HG03175 (cell line): ENCODE results near the gene OR5A2.
"Not testable (repeated sequence)": the region's sequence is repeated elsewhere in the genome, so short reads cannot be mapped to it uniquely, and the experiment has no call there.

Experiments used
- ATAC-seq: cut with Tn5 transposase; IDR thresholded peaks from one replicate; pipeline ENCODE4 v1.9.1; 2021; ENCODE audit warnings: mild to moderate bottlenecking, moderate library complexity; ENCODE audit not compliant: unreplicated experiment

OR5A2 gene, protein sequence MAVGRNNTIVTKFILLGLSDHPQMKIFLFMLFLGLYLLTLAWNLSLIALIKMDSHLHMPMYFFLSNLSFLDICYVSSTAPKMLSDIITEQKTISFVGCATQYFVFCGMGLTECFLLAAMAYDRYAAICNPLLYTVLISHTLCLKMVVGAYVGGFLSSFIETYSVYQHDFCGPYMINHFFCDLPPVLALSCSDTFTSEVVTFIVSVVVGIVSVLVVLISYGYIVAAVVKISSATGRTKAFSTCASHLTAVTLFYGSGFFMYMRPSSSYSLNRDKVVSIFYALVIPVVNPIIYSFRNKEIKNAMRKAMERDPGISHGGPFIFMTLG

DNA sequence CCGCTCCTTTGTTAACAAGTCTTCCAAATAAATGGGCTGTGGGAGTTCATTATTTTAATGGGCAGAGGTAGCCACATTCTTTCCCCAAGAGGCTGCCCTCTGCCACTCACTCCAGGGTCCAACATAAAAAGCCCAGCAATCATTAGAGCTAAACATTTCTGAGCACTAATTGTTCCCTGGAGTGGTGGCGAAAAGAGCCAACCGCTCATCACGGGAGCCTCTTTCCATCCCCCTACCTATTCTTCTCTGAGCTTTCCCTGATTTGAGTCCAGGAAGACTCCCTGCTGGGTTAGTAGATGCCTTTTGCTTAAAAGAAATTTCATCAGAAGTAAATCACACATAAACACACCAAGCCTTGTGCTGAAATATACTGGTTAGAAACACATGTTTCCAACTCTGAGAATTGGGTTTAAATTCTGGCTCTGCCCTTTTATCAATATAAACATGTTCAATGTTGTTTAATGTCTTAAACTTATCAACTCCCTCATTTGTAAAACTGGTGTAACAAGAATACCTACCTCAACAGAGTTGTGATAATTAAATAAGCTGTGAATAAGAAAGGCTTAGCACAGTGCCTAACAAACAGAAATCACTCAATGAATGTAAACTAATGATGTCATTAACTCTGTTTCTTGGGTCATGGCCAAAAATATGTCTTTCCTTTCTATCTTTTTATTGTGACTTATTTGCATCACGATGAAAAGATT lies at the start of gene OR5A2:
Gene OR5A2 (minus strand): TSS at position 53 of the 707 bp plus-strand sequence. CDS start 3,460 bp downstream, outside the sequence.
- ATAC-seq: no peak

DNA sequence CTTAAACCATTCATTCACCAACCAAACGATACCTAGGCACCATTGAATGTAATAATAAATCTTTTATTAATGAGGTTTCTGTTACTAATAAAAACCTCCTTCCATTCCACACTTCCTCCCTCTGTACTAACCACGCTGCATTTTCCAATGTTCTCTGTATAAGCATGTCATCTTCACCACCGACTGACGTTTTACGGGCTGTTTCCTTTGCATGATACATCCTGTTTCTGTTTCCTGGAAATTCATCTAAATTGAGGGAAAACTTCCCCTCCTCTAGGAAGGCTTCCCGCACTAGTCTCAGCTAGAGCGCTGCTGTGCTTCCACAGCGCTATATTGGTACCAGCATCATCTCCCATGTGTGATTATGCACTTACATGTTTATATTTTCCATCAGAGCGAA lies 49.0 kb upstream of the OR5A2 start:
- no peak for ATAC-seq

DNA sequence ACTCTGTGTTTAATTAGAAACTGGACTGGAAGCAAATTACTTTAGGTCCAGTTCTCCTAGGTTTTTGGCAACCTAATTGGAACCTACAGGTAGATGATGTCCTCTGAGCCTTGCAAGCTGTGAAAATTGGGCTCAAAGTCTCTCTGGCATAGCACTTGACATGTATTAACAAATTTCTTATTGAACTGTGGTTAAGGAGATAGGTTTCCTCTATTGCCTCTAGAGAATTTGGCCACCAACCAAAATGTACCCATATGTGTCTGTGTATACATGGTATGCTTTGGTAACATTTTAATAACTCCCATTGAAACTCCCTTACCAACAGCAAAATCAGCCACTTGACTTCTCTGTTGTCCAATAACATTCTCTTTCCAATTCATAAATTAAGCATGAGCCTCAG lies 46.8 kb upstream of the OR5A2 start, which contains the start of gene OR4D10:
Gene OR4D10 (plus strand): TSS at position 301 of the 400 bp plus-strand sequence. CDS start 4,115 bp downstream, outside the sequence.
- ATAC-seq: no peak

DNA sequence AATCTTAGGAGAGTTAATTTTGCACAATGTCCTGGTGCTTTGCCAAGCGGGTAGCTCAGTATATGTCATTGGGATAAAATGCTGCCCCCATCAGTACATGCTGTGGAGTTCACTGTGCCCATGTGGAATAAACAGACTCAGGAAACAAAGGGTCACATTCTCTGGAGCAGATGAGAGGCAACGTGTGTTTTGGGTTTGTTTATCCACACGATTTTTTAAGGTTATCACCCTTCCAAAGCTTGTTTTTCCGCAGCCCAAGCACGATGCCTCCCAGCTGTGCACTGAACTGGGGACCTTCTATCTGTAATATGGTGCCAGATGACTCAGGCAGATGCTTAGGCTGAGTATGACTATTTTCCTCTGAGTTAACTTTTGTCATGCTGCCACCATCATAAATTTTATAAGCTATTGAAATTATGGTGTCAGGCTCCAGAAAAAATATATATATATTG lies 37.0 kb upstream of the OR5A2 start:
- ATAC-seq: no peak

DNA sequence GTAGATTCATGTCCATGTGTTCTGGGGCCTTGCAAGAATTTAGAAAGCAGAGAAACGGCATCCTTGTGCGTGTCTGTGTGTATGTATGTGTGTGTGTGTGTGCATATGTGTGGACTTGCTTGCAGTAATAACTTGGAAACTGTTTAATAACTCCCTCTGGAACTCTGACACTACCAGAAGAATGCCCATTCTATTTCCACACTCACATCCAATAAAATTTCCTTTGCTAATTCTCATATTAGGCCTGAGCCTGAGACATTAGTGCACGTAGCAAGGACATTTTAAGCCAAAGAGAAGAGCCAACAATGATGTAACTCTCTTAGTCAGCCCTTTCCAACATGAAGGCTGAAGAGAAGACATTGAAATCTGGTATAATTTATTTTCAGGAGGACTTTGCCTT lies 33.7 kb upstream of the OR5A2 start:
- ATAC-seq: no peak

DNA sequence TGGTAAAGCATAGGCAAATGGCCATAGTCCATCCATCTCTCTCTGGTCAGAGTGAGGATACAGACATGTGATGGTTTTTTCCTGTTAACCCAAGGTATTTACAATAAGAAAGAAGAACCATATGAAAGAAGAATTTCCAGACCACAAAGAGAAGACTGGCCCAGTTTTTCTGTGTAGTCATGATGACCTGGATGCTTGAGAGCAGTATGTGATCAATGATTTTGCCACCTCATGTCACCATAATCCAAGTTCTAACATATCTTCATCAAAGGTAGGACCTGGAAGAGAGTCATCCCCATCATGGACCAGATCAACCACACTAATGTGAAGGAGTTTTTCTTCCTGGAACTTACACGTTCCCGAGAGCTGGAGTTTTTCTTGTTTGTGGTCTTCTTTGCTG lies 30.4 kb upstream of the OR5A2 start, which contains the start of gene OR4D6:
Gene OR4D6 (plus strand): TSS at position 301 of the 400 bp plus-strand sequence. CDS start 0 bp downstream, at position 301.
- no peak for ATAC-seq

DNA sequence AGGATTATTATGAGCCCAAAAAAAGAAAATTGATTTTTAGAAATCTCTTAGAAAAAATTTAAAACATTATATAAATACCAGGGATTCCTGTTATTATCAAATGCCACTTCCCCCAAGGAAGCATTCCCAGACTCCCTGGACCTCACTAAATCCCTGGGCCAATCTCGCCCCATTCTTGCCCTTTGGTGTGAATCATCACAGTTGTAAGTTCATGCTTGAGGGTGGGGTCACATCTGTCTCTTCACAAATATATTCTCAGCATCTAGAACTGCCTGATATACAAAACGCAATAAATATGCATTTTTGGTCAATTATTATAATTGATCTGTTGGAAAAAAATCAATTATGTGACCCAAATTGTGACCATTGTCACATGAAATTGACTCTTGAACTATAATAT lies 22.3 kb upstream of the OR5A2 start:
- ATAC-seq: no peak

DNA sequence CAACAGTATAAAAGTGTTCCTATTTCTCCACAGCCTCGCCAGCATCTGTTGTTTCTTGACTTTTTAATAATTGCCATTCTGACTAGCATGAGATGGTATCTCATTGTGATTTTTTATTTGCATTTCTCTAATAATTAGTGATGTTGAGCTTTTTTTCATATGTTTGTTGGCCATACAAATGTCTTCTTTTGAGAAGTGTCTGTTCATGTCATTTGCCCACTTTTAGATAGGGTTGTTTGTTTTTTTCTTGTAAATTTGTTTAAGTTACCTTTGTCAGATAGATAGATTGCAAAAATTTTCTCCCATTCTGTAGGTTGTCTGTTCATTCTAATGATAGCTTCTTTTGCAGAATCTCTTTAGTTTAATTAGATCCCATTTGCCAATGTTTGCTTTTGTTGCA lies 19.4 kb upstream of the OR5A2 start:
- not testable (repeated sequence) for ATAC-seq

DNA sequence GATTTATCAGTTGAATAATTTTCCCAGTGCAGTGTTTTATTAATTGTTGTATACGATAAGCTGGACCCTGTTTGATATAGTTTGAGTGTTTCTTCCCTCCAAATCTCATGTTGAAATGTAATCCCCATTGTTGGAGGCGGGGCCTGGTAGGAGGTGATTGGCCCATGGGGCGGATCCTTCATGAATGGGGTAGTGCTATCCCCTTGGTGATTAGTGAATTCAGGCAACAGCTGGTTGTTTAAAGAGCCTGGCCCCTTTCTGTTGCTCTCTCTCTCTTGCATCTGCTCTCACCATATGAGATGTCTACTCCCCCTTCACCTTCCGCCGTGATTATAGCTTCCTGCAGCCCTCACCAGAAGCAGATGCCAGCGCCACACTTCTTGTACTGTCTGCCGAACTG lies 11.6 kb upstream of the OR5A2 start:
- ATAC-seq: no peak

DNA sequence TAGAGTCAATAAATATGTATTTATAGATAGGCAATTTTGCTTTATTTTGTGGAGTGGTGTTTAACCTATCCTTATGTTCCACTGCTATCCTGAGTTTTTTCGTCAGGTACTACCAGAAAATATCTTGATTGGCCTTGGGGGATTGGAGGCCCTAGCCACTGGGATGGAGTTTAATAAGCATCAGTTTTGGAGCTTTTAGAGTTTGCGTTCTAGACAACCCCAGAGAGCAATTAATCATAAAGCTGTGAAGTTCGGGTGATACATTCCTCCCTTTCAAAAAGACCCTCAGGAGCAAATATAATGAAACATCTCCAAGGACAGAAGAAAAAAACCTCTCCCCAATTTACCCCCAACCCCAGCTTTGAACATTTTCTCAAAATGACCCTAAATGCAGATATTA lies 10.0 kb upstream of the OR5A2 start, which contains the start of gene OR5A1:
Gene OR5A1 (plus strand): TSS at position 301 of the 400 bp plus-strand sequence. CDS start 6,700 bp downstream, outside the sequence.
- ATAC-seq: no peak

DNA sequence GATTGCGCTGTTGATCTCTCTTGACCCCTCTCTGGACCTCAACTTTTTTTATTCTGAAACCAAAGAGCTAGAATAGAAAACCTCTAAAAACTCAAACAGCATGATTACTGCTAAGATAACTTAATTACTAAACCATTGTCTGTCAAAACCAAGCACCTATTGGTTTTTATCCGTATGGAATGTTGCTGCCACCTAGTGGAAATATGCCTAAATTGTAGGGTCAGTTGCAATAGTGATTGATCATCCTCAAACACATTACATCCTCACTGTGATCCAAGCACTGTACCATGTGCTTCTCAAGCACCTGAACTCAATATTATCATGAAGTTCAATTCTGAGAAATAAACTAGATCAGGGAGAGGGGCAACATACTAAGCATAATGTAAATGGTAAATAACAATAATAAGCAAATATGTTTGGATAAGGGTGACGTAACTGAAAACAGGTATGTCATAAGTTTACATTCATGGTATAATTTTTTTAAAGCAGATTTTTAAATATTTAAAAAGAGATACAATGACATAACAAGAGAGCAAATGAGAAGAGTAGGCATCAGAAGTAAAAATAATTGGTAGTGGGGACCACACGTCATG lies 3.8 kb upstream of the OR5A2 start:
- ATAC-seq: peak; percentile 82

DNA sequence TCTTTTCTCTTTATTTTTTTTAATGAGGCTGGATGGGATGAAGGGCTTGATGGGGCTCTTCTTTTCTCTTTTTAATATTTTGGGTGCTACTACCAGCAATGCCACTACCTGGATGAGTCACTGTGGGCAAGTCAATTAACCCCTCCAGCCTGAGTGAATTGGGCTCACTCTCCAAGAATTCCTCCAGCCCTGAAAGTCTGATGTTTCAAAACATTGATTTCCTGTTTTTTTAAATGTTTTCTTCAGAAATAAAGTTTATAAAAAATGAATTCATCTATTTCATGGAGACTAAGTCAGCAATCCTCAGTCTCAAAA lies 812 bp upstream of the OR5A2 start:
- ATAC-seq: no peak

DNA sequence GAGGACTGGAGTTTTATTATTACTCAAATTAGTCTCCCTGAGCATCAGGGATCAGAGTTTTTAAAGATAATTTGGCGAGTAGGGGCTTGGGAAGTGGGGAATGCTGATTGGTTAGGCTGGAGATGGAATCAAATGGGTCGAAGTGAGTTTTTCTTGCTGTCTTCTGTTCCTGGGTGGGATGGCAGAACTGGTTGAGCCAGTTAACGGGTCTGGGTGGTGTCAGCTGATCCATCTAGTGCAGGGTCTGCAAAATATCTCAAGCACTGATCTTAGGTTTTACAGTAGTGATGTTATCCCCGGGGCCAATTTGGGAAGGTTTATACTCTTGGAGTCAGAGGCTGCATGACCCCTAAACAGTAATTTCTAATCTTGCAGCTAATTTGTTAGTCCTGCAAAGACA lies 1.1 kb downstream of the OR5A2 start:
- no peak for ATAC-seq

DNA sequence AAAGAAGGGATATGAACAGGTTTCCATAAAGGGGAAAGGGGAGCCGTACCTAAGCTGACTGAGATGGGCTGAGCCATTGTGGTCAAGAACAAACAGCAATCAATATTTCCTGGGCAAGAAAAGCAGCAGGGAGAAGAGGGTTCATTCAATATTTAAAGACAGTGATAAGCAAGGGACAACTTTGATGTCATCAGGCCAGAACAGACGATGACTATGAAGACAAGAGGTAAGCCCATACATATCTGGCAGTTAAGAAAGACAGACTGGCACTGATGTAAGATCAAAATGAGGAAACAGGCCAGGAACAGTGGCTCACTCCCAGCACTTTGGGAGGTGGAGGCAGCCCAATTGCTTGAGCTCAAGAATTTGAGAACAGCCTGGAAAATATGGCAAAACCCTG lies 2.4 kb downstream of the OR5A2 start:
- no peak for ATAC-seq

DNA sequence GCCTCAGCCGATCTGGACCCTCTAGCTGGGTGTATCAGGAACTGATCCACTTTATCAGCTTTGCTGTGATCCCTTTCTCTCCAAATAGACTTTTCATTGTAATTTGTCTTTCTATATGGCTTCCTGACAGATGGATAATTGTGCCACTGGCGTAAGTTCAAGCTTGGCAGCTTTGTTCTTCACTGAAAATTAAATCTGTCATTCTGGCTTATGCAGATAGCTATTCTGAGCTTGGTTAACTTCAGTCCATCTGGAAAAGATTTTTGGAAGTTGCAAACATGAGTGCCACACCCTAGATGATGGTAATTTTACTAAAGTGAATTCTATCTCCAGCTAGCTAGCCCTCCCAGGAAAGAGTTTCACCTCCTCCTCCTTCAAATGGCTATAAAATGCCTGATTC lies 8.1 kb downstream of the OR5A2 start:
- no peak for ATAC-seq

DNA sequence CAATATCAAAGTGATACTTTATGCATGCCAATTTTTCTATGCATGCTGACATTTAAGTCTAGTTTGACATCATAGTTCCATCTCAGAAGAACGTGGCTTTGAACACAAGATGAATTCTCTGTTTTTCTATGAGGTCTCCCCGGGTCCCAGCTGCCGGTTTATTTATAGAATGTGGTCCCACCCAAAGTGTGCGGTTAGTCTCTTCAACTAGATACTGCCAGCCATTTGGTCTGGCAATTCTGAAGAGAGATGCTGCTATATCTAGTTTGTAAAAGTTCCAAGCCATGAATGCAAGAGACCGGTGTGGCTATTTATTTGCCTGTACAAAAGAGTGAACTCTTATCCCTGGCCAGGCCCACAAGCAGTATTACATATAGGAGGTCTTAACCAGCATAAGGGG lies 9.2 kb downstream of the OR5A2 start:
- no peak for ATAC-seq

DNA sequence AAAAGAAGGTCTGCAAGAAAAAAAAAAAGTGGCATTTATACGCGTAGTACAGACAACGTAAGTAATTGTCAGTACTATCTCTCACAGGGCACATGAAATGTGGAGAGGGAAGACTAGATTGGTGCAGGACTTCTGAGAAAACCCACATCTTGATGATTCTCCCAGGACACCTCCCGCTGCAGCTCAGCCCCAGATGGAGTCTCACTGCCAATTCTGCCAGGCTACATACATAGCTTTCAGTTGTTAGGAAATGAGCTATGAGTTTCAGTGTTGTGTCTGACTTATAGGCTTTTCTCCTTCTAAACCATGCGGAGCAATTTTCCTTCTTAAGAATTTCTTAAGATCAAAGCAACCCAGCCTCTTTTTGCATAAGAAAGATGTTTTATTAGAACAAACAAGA lies 9.6 kb downstream of the OR5A2 start:
- ATAC-seq: no peak

DNA sequence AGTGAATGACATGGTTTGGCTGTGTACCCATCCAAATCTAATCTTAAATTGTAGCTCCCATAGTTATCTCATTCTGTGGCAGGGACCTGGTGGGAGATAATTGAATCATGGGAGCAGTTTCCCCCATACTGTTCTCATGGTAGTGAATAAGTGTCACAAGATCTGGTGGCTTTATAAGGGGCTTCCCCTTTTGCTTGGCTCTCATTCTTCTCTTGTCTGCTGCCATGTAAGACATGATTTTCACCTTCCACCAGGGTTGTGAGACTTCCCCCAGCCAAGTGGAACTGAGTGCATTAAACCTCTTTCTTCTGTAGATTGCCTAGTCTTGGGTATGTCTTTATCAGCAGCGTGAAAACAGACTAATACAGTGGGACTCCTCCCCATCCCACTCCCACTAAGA lies 11.1 kb downstream of the OR5A2 start:
- ATAC-seq: no peak

DNA sequence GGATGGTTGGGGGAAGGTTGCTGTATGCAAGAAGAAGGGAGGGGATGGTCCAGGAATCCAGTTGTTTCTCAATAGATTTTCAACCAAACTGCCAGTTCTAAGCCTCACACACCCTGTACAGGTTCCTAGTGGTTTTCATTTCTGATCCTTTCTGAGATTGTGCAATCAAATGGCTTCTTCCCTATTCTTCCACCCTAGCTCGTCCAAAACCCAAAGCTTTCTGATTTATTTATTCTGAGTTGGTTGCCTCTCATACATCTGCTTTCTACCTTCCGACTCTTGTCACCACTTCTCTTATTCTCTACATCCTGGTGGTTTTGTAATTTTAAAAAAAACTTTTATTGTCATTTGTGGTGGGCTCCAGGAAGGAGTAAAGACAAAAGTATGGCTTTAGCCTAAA lies 12.6 kb downstream of the OR5A2 start:
- ATAC-seq: no peak

DNA sequence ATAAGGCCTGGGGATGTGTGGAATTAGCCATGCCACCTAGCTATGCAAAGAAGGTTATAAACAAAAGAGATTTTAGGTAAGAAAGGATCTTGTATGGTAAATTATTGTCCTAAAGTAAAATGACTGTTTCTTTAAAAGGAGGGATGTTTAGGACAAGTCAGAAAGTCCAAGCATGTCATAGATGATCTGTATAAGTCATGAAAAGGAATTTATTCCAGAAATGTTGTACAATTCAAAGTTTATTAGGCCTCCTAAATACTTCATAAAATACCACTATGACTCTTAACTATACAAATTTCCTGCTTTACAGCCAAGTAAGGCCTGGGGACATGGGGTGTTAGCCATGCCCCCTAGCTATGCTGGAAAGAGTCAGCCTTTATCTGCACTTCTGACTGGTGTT lies 22.7 kb downstream of the OR5A2 start:
- no peak for ATAC-seq

DNA sequence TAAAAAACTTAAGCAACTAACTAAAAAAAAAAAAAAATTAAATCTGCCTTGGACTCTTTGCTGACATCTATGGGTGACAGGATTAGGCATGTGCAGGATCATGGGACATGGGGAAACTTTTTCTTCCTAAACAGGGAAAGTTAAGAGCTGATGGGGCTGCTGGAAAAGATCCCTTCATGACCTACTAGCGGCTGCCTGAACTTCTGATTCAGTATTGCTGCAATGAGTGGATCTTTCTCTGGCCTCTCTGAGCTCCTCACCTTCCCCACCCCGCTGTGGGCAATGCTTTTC lies 25.0 kb downstream of the OR5A2 start:
- ATAC-seq: no peak
